GM21367 (cell line): ENCODE data around the gene DENND2D.
A peak's percentile ranks its signal among the peaks of the same experiment; 100 is the strongest.

Source experiments
- ATAC-seq: cut with Tn5 transposase; IDR thresholded peaks from one replicate; pipeline ENCODE4 v1.9.1; 2021; ENCODE audit not compliant: unreplicated experiment

DENND2D gene

DNA sequence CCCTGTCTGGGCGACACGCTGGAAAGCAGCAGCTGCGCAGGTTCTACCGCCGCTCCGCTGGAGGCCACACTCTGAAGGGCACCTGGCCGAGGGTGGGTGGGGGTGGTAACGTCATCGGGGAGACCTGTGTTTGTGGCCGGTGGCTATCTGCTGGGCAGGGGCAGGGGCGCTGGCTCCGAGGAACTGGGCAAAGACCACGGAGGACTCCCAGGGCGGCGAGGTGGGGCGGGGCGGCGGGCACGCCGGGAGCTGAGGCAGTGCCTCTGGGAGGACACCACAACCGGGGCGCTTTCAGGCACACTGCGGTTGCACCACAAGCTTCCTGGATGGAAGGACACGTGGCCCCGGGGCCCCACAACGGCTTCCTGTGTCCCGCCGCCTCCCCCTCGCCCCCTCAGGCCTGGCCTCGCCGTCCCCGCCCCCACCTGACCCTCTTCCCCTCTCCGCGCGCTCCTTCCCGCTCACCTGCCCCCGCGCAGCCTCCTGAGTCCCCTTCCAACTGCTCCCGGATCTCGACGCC lies 3.3 kb upstream of the DENND2D start:
- peak; percentile 45 for ATAC-seq

DNA sequence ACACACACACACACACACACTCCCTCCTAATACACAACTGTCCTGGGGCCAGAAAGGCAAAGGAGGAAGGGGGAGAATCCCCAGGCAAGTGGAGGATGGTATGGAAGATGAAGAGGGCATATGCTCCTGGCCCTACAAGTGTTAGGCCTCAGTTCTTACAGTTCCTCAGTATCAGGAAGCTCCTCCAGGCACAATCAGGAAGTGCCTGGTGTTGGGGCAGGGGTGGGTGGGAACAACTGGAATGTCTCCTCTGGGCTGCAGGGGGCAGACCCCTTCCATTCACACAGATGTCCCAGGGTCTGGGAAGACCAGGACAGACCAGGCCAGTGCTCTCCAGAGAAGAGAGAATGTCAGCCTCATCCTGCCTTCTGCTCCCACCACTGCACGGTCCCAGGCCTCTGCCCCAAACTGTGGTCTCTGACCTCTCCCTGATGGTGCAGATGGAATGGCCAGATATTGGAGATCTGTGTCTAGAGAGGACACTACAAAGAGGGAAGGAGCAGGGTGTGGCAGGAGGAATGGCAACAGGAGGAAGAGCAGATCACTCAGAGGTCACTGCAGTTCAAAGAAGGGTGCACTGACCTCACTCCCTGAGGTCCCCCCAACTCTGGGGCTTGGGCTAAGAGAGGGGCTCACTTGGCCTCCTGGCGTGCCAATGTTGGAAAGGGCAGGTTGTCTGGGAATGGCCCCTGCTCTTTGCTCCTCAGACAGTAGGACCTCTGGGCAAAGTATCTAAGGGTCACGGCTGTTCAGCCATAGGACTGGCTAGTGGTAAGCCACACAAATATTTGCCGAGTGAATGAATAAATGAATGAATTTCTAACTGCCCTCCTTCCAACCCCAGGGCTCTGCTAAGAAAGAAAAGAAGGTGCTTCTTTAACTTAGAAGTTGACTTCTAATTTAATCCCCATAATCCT lies 2.5 kb upstream of the DENND2D start:
- ATAC-seq = no peak

DNA sequence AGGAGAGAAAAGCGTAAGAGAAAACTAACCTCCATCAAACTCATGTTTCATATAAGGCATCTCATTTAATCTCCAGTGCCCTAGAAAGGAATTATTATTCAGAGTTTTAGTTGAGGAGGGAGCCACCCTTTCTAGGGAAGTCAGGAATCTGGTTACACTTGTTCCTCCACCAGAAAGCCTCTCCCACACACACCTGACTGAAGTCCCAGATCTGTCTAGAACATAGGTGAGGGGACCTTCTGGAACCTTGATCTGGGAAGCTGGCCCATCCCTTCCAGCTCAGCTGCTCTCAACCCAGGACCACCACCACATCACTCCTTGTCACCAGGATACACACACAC lies 1.9 kb upstream of the DENND2D start:
- ATAC-seq = no peak

DNA sequence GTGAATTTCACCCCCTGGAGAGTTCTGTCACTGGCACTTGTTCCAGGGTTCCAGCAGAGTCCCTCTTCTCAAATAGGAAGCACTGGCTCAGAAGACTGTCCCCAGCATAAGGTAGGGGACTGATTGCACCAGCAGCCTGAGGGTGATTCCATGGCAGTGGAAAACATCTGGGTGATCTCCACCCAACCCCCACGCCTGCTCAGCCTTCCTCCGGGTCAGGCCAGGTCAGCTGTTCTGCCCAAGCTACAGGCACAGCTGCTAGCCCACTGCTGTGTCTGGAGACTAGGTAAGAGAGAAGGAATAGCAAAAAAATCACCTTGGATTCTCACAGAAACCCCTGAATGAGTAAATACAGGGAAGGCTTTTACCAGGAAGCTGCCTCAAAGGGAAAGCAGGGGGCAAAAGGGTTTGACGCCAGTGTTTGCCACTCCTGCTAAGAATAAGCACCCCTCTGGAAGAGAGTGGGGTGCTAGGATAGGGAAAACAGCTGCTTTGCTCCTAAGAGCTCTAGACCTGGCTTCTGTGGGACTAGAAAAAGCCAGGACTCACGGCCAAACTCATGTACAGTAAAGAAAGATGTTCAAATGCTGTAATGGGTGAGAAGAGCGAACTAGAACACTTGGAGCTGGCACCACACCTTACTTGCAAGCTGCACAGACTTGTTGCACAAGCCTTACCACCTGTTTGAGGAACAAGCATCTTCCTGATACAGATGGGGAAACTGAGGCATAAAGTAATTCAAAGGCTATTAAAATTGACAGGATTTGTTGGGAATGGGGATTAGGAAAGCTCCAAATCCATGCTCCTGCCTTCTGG lies 1.0 kb upstream of the DENND2D start:
- ATAC-seq = no peak

DNA sequence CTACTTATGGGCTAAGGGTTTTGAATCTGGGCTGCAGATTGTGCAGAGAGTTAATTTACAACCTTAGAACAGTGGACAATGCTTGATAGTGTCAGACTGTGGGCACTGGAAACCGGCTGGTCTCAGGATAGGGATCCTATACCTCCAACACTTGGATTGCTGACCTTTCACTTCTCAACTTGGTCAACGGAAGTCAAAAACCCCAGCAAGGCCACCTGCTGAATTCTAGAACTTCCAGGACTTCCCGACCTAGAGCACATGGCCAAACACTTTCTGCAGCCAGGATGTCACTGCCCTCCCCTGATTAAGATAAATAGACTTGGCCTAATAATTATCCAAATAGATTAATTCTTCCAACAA lies 336 bp upstream of the DENND2D start:
- ATAC-seq = no peak

DNA sequence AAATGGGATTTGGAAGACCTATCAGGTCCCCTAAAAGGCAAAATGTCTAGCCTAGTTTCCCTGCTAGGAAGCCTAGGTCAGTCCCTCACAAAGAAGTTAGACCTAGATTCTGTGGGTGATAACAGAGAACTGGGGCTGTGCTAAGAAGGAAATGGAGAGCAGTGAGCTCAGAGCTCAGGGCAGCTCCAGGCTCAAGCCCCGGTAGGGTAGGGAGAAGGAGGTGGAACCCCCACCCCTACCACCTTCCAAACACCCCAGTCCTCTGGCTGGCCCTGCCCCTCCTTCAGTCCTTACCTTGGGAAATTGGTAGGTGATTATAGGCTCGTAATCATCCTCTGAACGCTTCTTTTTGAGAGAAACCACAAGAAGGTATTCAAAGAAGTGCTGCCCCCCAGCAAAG lies 1.1 kb downstream of the DENND2D start:
- no peak for ATAC-seq

DNA sequence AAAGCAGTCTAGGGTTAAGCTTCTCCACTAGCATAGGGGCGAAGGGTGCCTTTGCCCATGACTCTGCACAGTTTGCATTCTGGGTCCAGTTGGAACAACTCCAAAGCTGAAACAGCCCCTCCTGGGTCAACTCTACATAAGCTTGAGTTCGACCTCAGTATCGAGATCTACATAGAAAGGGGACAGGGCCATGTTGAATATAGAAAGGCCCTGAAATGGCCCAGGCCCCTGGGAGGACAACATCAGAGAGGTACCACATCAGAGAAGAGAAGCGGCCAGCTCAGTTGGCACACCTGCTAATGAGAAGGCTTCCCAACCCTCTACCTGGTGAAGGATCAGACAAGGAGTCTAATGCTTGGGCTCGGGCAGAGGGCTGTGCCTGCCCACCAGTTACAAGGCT lies 1.6 kb downstream of the DENND2D start:
- no peak for ATAC-seq

DNA sequence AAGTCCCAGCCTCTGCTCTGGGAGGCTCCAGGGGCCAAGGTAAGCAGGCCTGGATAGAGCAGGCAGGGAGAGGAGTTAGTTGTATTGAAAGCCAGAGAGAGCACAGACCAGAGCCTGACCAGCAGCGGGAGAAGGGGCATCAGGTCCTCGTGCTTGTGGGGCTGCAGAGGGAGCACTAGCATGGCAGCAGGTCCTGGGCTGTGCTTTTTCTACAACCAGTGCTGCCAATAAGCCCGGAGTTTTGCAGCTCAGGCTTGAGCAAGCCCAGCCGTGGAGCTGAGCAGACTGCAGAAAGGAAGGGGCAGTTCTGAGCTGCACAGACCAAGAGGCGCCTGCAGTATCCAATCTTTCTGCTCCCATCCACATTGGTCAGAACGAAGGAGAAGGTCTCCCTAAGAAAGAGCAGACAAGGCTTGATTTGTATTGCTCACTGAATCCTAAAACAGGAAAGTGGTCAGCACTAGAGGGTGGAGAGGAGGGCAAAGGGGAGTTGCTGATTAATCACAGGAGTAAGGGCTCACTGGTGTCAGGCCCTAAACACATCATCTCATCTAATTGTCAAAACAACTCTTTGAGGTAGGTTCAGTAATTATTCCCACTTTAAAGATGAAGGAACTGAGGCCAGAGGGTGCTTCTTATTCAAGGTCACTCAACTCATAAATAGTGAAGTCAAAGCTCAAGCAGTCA lies 2.7 kb downstream of the DENND2D start:
- peak; percentile 39 for ATAC-seq

DNA sequence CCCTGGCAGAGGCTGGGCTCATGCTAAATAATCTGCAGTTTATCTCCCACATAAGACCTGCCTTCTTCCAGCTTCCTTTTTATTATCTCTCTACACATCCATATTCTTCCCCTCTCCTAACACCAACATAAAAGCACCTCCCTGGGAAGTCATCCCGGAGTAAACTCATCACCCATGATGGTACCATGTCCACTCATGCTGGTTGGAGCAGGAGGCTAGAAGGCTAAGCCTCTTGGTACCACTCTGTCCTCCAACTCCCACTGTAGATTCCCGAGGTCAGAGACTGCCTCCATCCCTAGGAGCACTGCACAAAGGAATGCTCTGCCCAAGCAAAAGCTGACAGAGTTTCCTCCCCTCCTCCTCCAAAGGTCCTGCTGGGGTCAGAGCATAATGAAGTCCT lies 4.2 kb downstream of the DENND2D start:
- no peak for ATAC-seq

DNA sequence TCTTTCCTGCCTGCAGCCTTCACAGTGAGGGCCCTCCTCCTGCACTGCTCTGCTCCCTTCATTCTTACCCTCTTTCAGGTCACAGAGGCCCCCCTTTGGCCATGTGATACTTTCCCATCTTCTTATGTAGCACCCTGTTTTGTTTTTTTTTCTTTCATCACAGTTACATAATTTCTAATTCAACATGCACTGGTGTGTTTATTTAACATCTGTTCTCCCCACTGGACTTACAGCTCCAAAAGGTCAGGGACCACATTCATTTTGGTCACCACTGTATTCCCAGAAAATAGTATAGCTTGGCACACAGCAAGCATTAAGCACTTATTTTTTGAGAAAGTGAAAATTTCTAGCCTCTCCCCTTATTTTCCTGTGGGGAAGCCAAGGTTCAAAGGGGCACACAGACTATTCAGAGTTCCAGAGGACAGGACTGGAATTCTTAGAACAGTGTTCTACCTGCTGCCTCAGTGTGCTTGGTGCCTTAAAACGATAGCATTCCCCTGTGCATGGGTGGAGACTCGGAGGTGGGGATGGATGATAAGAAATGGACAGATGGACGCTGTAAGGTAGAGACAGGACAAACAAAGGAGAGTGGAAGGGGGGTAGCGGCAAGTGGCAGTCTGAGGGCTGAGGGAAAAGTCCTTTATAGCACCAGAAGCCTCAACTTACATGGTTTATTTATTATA lies 5.3 kb downstream of the DENND2D start:
- ATAC-seq = no peak

DNA sequence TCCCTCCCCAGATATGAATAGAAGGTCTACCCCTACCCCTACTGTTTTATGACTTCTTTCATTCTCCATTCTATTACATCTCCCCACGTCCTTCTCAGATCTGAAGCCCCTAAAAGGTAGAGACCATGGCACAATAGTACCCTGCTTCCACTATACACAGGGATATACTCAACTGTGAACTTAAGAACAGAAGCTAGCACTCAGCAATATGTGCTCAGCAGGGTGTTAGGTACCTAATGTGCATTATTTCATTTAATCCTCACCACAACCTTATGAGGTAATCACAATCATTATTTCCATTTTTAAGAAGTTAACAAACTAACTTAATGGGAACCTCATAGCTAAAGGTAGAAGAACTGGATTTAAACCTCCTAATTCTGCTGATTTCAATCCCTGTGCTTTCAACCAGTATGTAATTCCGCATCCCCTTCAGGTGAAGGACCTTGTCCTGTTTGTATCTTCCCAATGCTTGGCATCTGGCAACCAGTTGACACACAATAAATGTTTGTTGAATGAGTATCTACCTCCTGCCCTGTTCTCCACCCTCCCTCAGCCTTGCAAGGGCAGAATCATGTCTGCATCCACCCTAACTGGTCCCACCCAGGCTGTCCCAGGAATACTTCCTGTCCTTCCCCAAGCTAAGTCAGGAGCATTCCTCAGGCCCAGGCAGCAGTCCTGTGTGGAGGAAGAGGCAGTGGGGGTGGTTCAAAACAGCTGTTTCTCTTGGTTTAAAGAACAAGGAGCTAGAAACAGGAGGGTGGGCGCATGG lies 6.5 kb downstream of the DENND2D start:
- no peak for ATAC-seq

DNA sequence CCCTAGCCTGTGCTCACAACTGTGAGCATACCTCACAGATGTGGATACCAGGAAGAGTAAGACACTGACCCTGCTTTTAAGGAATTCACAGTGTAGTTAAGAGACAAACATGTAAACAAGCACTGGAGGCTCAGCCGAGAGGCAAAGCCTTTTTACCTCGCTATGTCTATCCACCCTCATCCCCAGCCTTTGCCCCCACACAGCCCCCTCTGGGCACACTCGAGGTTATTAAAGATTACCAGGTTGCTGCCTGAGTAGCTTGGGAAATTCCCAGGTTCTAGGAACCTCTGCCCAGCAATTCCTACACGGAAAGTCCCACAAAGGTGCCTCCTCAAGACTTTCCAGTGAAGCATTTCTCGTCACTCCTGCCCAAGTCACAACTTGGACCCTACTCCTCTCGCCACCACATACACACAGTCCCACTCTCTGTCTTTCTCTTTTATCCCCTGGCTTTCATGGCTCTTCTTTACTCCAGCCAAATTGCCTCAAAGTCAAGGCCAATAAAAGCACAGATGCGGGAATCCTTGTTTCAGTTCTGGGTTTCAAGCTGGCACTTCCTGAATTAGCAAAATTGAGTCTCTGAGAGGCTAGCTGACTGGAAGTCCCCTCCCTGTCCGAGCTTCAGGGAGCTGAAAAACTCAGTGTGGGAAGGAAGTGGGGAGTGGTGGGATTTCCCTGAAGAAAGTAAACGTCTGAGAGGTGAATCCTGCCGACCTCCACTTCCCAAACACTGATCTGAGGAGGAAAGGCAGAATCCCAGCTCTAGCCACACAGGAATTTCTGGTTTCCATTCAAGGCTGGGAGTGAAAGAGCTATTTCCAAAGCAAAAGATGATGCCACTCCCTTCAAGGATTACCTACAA lies 7.6 kb downstream of the DENND2D start:
- ATAC-seq = no peak

DNA sequence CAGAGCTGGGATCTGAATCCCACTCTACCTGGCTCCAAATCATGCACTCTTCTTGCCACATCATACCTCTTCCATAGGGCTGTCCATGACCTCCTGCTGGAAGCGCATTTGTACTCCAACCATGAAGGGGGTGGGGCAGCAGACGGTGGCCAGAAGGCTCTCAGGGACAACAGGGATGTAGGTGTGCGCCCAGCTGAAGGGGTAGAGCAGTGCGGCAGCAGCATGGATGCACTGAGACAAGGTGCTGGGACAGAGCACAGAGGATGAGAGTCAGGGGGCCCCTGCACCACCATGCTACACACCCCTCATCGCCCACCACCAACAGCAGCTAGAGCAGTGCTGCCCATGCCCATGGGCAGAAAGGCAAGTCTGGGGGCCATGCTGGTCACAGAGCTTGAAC lies 8.4 kb downstream of the DENND2D start:
- ATAC-seq = no peak

DNA sequence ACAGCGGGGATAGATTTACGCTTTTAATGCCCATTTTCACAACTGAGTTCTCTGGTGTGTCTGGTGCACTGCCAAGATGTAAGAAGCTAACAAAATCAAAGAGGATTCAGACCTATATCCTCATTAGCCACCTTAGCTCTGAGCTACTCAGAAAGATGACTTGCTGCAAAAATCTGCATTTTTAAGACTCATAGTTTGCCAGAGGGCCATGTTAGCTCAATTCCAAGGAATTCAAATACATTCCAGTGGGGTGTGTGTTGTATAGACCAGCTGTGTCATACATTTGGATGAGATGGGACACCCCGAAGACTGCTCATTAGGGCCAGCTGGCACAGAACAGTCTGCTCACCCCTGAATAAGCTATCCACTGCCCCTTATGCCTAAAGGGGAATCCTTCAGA lies 8.9 kb downstream of the DENND2D start:
- no peak for ATAC-seq

DNA sequence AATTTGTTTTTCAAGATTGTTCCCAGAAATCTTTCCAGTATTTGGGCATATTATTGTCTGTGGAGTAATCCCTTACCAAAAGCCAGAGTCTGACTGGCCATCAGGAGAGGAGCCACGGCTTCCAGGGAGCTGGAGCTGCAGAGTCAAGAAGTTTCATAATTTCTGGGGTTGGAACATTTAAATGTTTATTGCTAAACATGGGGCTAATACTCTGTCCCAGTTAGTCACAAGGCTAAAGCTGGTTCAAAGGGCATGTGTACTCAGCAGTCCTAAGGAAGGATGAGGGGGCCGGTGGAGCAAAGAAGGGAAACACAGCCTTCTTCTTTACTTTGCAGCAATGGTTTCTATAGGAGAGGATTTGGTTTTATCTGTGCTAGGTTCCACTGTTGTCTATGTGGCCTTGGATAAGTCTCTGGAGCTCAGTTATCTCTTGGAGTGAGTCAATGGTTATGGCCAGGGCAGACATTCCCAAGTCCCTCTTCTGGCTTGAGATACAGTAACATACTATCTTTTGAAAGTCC lies 9.5 kb downstream of the DENND2D start:
- ATAC-seq = no peak

DNA sequence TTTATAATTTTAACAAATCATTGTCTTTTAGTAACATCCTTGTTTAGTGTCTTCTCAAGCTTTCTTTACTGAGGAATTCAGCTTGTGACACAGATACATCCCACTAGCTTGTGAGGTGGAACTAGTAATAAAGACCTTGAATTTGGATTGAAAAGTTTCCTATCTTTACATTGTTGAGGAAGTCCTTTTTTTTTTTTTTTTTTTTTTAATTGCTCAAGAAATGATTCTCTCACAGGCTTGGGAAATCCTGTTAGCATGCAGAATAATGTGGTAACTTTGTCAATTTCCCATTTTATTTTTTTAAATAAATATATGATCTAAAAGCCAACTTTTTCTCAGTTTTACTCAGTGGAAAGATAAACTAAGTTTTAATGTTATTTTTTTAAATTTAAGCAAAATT lies 15.8 kb downstream of the DENND2D start:
- ATAC-seq = no peak

DNA sequence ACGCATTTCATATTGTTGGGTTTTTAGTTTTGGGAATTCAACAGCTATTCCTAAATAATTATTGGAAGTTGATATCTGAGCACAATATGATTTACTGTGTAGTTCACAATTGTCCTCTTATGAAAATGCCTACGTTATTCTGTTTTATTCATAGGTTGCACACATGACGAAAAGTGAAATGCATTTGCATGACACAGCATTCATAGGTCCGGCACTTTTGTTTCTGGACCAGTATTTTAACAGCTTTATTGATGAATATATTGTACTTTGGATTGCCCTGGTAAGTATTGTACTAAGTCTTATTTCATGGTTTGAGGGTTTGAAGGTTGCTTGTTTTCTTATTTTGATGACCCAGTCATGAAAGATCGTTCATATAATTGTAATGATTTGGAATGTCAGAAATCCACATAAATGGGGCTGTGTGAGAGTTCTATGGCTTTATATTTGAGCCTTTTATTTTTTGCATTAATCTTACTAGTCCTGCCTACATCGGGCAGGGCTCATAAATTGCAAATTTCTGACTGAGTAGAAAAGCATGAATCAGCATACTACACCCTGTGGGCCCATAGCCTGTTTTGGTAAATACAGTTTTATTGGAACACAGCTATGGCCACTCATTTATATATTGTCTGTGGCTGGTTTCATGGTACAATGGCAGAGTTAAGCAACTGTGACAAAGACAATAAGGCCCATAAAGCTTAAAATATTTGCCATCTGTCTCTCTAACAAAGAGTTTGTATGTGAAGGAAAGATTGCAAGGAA lies 17.0 kb downstream of the DENND2D start:
- ATAC-seq = no peak

DNA sequence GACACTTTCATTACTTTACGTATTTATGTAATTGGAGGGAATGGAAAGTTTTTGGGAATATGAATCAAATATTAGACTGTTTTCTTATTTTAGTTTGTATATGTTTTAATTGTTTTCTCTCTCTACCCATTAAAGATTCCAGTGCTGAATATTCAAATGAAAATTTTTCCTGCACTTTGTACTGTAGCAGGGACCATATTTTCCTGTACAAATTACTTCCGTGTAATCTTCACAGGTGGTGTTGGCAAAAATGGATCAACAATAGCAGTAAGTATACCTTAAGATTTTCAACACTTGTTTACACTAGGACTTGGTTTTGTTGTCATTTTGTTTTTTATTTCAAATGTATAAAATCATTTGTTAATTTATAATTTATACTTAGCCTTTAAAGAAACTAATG lies 18.4 kb downstream of the DENND2D start:
- ATAC-seq = no peak
